Effector memory CD4-positive, alpha-beta T cell (primary cell): ENCODE results near the gene SAMD4B.
"Not testable (repeated sequence)": the region's sequence is repeated elsewhere in the genome, so short reads cannot be mapped to it uniquely, and the experiment has no call there.

Experiments
- DNase-seq, 3 donors: peaks; one replicate each; pipeline ENCODE4 v3.0.0-alpha.2; 2020
- H3K27ac ChIP-seq: 2 replicates; pipeline ENCODE4 v1.7.0; 2013; ENCODE audit warnings: mild to moderate bottlenecking, low read length, moderate library complexity; ENCODE audit not compliant: insufficient read depth, poor library complexity, severe bottlenecking
- H3K27me3 ChIP-seq: replicated peaks from 2 replicates; pipeline ENCODE4 v1.7.0; 2013; ENCODE audit warnings: mild to moderate bottlenecking, low read length; ENCODE audit not compliant: insufficient read depth, control insufficient read depth, poor library complexity, severe bottlenecking
- H3K36me3 ChIP-seq: 2 replicates; pipeline ENCODE4 v1.7.0; 2013; ENCODE audit warnings: mild to moderate bottlenecking, low read length, moderate library complexity; ENCODE audit not compliant: control insufficient read depth, insufficient read depth
- H3K4me1 ChIP-seq: 2 replicates; pipeline ENCODE4 v1.7.0; 2013; ENCODE audit warnings: low read length, mild to moderate bottlenecking; ENCODE audit not compliant: control insufficient read depth, insufficient read depth, poor library complexity, severe bottlenecking
- H3K4me3 ChIP-seq: 2 replicates; pipeline ENCODE4 v1.7.0; 2013; ENCODE audit warnings: low read length, low read depth, mild to moderate bottlenecking; ENCODE audit not compliant: insufficient read depth, poor library complexity, severe bottlenecking
- H3K9me3 ChIP-seq: 2 replicates; pipeline ENCODE4 v1.7.0; 2013; ENCODE audit warnings: mild to moderate bottlenecking, low read length, moderate library complexity; ENCODE audit not compliant: control insufficient read depth

The SAMD4B gene

GRCh38 chr19:39379366-39379765, 37.1 kb downstream of the SAMD4B start:
- H3K36me3 ChIP-seq, result peaks cover 86% of the 10 kb centered on the region
- H3K9me3 ChIP-seq, H3K4me1 ChIP-seq, H3K4me3 ChIP-seq, H3K27ac ChIP-seq, H3K27me3 ChIP-seq, DNase-seq: not testable (repeated sequence)

- no peak overlapping the region for H3K4me3 ChIP-seq
- H3K9me3 ChIP-seq, result no peaks in the 10 kb centered on the region
- no peaks in the 10 kb centered on the region for H3K4me1 ChIP-seq
- H3K27ac ChIP-seq, result no peak overlapping the region
- peaks cover 86% of the 10 kb centered on the region for H3K36me3 ChIP-seq
- no peak for DNase-seq
- H3K27me3 ChIP-seq, result no peaks in the 10 kb centered on the region
These were observed 37.7 kb downstream of the SAMD4B start for GRCh38 chr19:39379865-39380396.

GRCh38 chr19:39380521-39381502, 38.6 kb downstream of the SAMD4B start:
- Histone ChIP-seq H3K4me3 (no peak overlapping the region), H3K27me3 (no peaks in the 10 kb centered on the region), H3K4me1 (no peaks in the 10 kb centered on the region), H3K9me3 (no peaks in the 10 kb centered on the region), H3K36me3 (peaks cover 86% of the 10 kb centered on the region), H3K27ac (no peak overlapping the region)
- no peak for DNase-seq

GRCh38 chr19:39381910-39382611, 39.8 kb downstream of the SAMD4B start:
- H3K4me3 ChIP-seq, result no peak overlapping the region
- no peak for DNase-seq
- no peaks in the 10 kb centered on the region for H3K9me3 ChIP-seq
- no peaks in the 10 kb centered on the region for H3K27me3 ChIP-seq
- no peaks in the 10 kb centered on the region for H3K4me1 ChIP-seq
- H3K36me3 ChIP-seq, result peaks cover 86% of the 10 kb centered on the region
- no peak overlapping the region for H3K27ac ChIP-seq

- H3K27ac ChIP-seq, result no peak overlapping the region
These were observed 41.0 kb downstream of the SAMD4B start for GRCh38 chr19:39382991-39383828.

GRCh38 chr19:39384839-39385568, 42.8 kb downstream of the SAMD4B start:
- Histone ChIP-seq H3K4me3 (no peak overlapping the region), H3K27ac (no peak overlapping the region), H3K36me3 (peaks cover 82% of the 10 kb centered on the region), H3K9me3 (no peaks in the 10 kb centered on the region), H3K27me3 (no peaks in the 10 kb centered on the region), H3K4me1 (peaks cover 3% of the 10 kb centered on the region)
- no peak for DNase-seq

More at GRCh38 chr19:39382991-39383828, 41.0 kb downstream of the SAMD4B start:
- Histone ChIP-seq H3K4me1 (no peaks in the 10 kb centered on the region), H3K27me3 (no peaks in the 10 kb centered on the region), H3K4me3 (no peak overlapping the region), H3K36me3 (peaks cover 84% of the 10 kb centered on the region), H3K9me3 (no peaks in the 10 kb centered on the region)
- DNase-seq, result no peak

- DNase-seq, result no peak
- Histone ChIP-seq H3K27ac (no peak overlapping the region), H3K4me1 (peaks cover 7% of the 10 kb centered on the region), H3K9me3 (no peaks in the 10 kb centered on the region), H3K4me3 (no peak overlapping the region), H3K27me3 (no peaks in the 10 kb centered on the region), H3K36me3 (peaks cover 74% of the 10 kb centered on the region)
These were observed 43.6 kb downstream of the SAMD4B start for GRCh38 chr19:39385629-39386411.

GRCh38 chr19:39386557-39386956, 44.3 kb downstream of the SAMD4B start:
- Histone ChIP-seq H3K4me3 (no peak overlapping the region), H3K36me3 (peaks cover 66% of the 10 kb centered on the region), H3K9me3 (no peaks in the 10 kb centered on the region), H3K27me3 (no peaks in the 10 kb centered on the region), H3K27ac (no peak overlapping the region), H3K4me1 (peaks cover 7% of the 10 kb centered on the region)
- no peak for DNase-seq
